Karpas-422 (cell line): ENCODE results near the gene VPS4B. TPM values are rescaled to one million over a fixed set of nuclear protein-coding genes. Genes with fewer than 3 reads are reported as not detected.
A peak's percentile ranks its signal among the peaks of the same experiment; 100 is the strongest.

Experiments used
- DNase-seq: peaks from one replicate; pipeline ENCODE4 v3.0.0-alpha.2; 2015
- H2AFZ ChIP-seq: fragments of 200-600 bp; sonication (generic); 2 replicates; pipeline ENCODE4 v1.6.1; 2014; ENCODE audit warnings: antibody characterized with exemption, low read length, mixed read lengths
- H3K27ac ChIP-seq: fragments of 200-600 bp; sonication (generic); 2 replicates; pipeline ENCODE4 v1.5.1; 2014; ENCODE audit warnings: mild to moderate bottlenecking, low read length, moderate library complexity
- H3K27me3 ChIP-seq: fragments of 200-600 bp; sonication (generic); 2 replicates; pipeline ENCODE4 v1.6.1; 2014; ENCODE audit warnings: low read length, mixed read lengths
- H3K36me3 ChIP-seq: fragments of 200-600 bp; sonication (generic); 2 replicates; pipeline ENCODE4 v1.6.1; 2014; ENCODE audit warnings: low read length, mixed read lengths; ENCODE audit not compliant: insufficient read depth
- H3K4me1 ChIP-seq: fragments of 200-600 bp; sonication (generic); 2 replicates; pipeline ENCODE4 v1.6.1; 2014; ENCODE audit warnings: mild to moderate bottlenecking, low read length, mixed read lengths
- H3K4me2 ChIP-seq: fragments of 200-600 bp; sonication (generic); 2 replicates; pipeline ENCODE4 v1.6.1; 2014; ENCODE audit warnings: low read length, low read depth, mild to moderate bottlenecking; ENCODE audit not compliant: poor library complexity, severe bottlenecking
- H3K4me3 ChIP-seq: fragments of 200-600 bp; sonication (generic); 2 replicates; pipeline ENCODE4 v1.5.1; 2014; ENCODE audit warnings: mild to moderate bottlenecking, antibody characterized with exemption, low read length, mixed read lengths
- H3K79me2 ChIP-seq: fragments of 200-600 bp; sonication (generic); 2 replicates; pipeline ENCODE4 v1.6.1; 2014; ENCODE audit warnings: mild to moderate bottlenecking, low read length, mixed read lengths
- H3K9ac ChIP-seq: fragments of 200-600 bp; sonication (generic); 2 replicates; pipeline ENCODE4 v1.6.0; 2014; ENCODE audit warnings: low read length
- H3K9me2 ChIP-seq: fragments of 200-600 bp; sonication (generic), shearing (Covaris generic); replicated peaks from 2 replicates; pipeline ENCODE4 v1.6.0; 2014; ENCODE audit warnings: mild to moderate bottlenecking, low read length, moderate library complexity; ENCODE audit not compliant: insufficient read depth
- H3K9me3 ChIP-seq: fragments of 300-700, 200-600 bp; sonication (generic); 2 replicates; pipeline ENCODE4 v1.6.1; 2014; ENCODE audit warnings: low read length, mixed read lengths
- H4K20me1 ChIP-seq: fragments of 200-600 bp; sonication (generic); 2 replicates; pipeline ENCODE4 v1.6.1; 2014; ENCODE audit warnings: mild to moderate bottlenecking, antibody characterized with exemption, low read length, low read depth; ENCODE audit not compliant: insufficient read depth
- total RNA-seq: library from RNA; depleted of rRNA; stranded (reverse); fragments of >200 nt; shearing (Covaris generic); gene quantifications from 2 replicates; pipeline ENCODE4 v1.2.3, GENCODE V29; 2014; ENCODE audit warnings: low replicate concordance; rRNA removed

VPS4B gene
- total RNA-seq, 1 experiment from 2014 or later = 62.7 TPM

DNA sequence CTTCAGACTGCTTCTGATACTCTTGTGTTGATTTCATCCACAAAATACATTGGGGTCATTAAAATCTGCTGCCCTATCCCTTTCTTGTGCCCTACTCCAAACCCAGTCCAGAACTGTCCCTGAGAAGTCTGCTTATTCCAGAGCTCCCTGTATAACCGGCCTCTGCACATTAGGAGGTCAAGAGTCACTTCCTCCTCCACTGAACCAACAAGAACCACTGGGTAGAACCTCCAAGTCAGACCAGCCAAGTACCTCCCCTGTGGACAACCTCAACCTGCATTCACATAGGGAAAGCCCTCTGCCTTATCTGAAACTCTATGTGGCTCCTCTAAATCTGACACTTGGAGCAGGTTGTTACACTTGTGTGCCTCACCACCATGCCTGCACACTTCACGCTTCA is 77.4 kb downstream of the VPS4B start:
- no peak overlapping the region for H2AFZ ChIP-seq
- peaks cover 6% of the 10 kb centered on the region for H3K79me2 ChIP-seq
- no peak for DNase-seq
- H3K4me3 ChIP-seq = no peak overlapping the region
- H3K4me1 ChIP-seq = peaks cover 20% of the 10 kb centered on the region
- no peaks in the 10 kb centered on the region for H3K9me2 ChIP-seq
- peaks cover 29% of the 10 kb centered on the region; the same call in 1 of the 2 replicates for H3K36me3 ChIP-seq
- no peaks in the 10 kb centered on the region for H3K9me3 ChIP-seq
- H3K4me2 ChIP-seq = no peak overlapping the region
- H3K27ac ChIP-seq = no peak overlapping the region
- no peak overlapping the region for H3K9ac ChIP-seq
- no peaks in the 10 kb centered on the region for H4K20me1 ChIP-seq
- no peaks in the 10 kb centered on the region for H3K27me3 ChIP-seq

DNA sequence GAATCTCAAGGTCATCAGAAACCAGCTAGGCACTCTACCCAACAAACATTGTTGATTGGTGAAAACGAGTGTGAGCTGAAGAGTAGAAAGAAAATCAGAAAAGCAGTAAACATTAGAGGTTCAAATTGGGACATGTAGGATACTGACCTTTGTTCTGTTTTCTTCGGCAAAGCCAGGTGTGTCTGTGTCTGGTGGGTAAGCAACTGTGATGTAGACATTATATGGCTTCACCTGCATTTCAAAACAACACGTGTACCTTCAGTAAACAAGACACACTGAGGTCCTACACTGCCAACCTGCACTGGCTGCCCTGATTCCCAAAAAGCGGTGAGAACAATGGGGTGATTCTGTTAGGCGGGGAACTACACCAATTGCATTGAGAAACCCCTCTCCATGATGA is 78.0 kb downstream of the VPS4B start:
- no peaks in the 10 kb centered on the region for H4K20me1 ChIP-seq
- H3K27me3 ChIP-seq = no peaks in the 10 kb centered on the region
- peaks cover 6% of the 10 kb centered on the region for H3K79me2 ChIP-seq
- H2AFZ ChIP-seq = no peak overlapping the region
- no peak for DNase-seq
- H3K27ac ChIP-seq = no peak overlapping the region
- no peaks in the 10 kb centered on the region for H3K9me2 ChIP-seq
- H3K4me1 ChIP-seq = peaks cover 14% of the 10 kb centered on the region
- no peak overlapping the region for H3K4me3 ChIP-seq
- H3K9me3 ChIP-seq = no peaks in the 10 kb centered on the region
- H3K9ac ChIP-seq = no peak overlapping the region
- peaks cover 26% of the 10 kb centered on the region; the same call in 1 of the 2 replicates for H3K36me3 ChIP-seq
- H3K4me2 ChIP-seq = no peak overlapping the region

DNA sequence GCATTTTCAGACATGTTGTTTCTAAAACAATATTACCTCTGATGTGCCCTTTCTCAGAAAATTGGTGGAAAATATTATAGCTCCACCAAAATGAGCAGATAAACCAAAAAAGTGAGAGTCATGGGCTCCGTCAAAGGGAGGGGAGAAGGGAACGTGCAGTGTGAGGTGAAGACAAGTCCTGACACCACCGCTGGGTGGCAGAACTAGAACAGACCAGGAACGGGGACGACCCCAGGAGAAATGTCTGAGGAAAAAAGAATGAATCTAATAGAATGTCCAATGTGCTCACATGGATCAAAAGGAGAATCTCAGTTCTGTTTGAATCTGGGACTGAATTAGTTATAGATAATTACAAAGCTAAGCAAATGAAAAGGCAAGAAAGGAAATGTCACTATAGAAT is 80.1 kb downstream of the VPS4B start:
- H3K27me3 ChIP-seq = no peaks in the 10 kb centered on the region
- no peaks in the 10 kb centered on the region for H3K9me3 ChIP-seq
- no peak overlapping the region for H3K9ac ChIP-seq
- H3K4me3 ChIP-seq = no peak overlapping the region
- H4K20me1 ChIP-seq = no peaks in the 10 kb centered on the region
- H3K4me1 ChIP-seq = 0 out of 2 replicates have a peak, but pooled peaks cover 3% of the 10 kb centered on the region
- peaks cover 37% of the 10 kb centered on the region for H3K36me3 ChIP-seq
- H2AFZ ChIP-seq = no peak overlapping the region
- DNase-seq = peak; percentile 80
- H3K79me2 ChIP-seq = peaks cover 2% of the 10 kb centered on the region; the same call in 1 of the 2 replicates
- H3K27ac ChIP-seq = no peak overlapping the region
- H3K4me2 ChIP-seq = no peak overlapping the region
- no peaks in the 10 kb centered on the region for H3K9me2 ChIP-seq

DNA sequence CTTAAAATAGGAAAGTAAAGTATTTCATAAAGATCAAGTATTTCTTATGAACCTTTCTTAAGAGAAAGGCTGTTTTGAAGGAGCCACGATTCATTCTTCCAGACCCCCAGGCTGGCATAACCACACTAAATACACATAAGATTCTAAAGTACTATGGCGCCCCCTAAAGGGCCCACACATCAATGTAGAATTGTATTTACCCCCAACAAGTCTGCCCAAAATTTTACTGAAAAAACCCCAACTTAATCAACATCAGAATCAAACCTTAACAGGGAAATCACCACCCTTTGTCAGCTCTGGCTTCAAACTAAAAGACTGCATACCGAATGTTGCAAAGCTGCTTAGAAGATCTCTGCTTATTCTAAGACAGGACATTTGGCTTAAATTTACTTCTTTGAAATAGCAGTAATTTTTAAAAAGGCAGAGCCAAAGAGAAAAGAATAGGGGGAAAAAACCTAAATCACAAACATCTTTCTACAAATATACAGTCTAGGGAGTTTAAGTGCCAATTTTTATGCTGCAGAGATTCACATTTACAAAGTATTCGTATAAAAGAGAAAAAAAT is 82.3 kb downstream of the VPS4B start:
- H3K79me2 ChIP-seq = peaks cover 2% of the 10 kb centered on the region; the same call in 1 of the 2 replicates
- no peak overlapping the region for H2AFZ ChIP-seq
- 0 out of 2 replicates have a peak, but pooled peaks cover 3% of the 10 kb centered on the region for H3K4me1 ChIP-seq
- no peak overlapping the region for H3K9ac ChIP-seq
- DNase-seq = peak; percentile 91
- peaks cover 43% of the 10 kb centered on the region for H3K36me3 ChIP-seq
- H3K9me2 ChIP-seq = no peaks in the 10 kb centered on the region
- H4K20me1 ChIP-seq = no peaks in the 10 kb centered on the region
- no peak overlapping the region for H3K4me3 ChIP-seq
- H3K9me3 ChIP-seq = no peaks in the 10 kb centered on the region
- H3K27ac ChIP-seq = no peak overlapping the region
- H3K4me2 ChIP-seq = no peak overlapping the region
- H3K27me3 ChIP-seq = no peaks in the 10 kb centered on the region

Other genes with a start within 250 kb of the VPS4B start
- 263 and 271 TPM in 2 replicates for gene BCL2, start 102.7 kb downstream of the VPS4B start, total RNA-seq
- 56.8 and 64.4 TPM in 2 replicates for gene KDSR, start 55.3 kb downstream of the VPS4B start, total RNA-seq
- gene SERPINB5, start 54.5 kb upstream of the VPS4B start, total RNA-seq = 1.0 TPM in 1 of 2 replicates, not detected in the other
- gene SERPINB12, start 119.9 kb upstream of the VPS4B start, total RNA-seq = not detected in 2 replicates
- not detected in 2 replicates for gene SERPINB13, start 164.9 kb upstream of the VPS4B start, total RNA-seq
- gene SERPINB4, start 221.8 kb upstream of the VPS4B start, total RNA-seq = not detected in 2 replicates
- gene SERPINB3, start 239.4 kb upstream of the VPS4B start, total RNA-seq = not detected in 2 replicates